Dermis microvascular lymphatic vessel endothelial cell (primary cell): Measurements from ENCODE around the gene PGM2. TPM values are rescaled to one million over a fixed set of nuclear protein-coding genes. Genes with fewer than 3 reads are reported as not detected.
"Not testable (repeated sequence)": the region's sequence is repeated elsewhere in the genome, so short reads cannot be mapped to it uniquely, and the experiment has no call there.

ENCODE experiments used
- DNase-seq, 2 donors: peaks; one replicate each; pipeline versions ENCODE4 v3.0.0 to v3.0.0-alpha.2; 2010; ENCODE audit warnings: low read depth in 2 of 2
- total RNA-seq: library from RNA; depleted of rRNA; stranded (reverse); fragments of >200 nt; gene quantifications from 2 replicates; pipeline ENCODE4 v1.2.1, GENCODE V29; 2014

Gene PGM2
- 28.2 and 29.5 TPM in 2 replicates for total RNA-seq

DNA sequence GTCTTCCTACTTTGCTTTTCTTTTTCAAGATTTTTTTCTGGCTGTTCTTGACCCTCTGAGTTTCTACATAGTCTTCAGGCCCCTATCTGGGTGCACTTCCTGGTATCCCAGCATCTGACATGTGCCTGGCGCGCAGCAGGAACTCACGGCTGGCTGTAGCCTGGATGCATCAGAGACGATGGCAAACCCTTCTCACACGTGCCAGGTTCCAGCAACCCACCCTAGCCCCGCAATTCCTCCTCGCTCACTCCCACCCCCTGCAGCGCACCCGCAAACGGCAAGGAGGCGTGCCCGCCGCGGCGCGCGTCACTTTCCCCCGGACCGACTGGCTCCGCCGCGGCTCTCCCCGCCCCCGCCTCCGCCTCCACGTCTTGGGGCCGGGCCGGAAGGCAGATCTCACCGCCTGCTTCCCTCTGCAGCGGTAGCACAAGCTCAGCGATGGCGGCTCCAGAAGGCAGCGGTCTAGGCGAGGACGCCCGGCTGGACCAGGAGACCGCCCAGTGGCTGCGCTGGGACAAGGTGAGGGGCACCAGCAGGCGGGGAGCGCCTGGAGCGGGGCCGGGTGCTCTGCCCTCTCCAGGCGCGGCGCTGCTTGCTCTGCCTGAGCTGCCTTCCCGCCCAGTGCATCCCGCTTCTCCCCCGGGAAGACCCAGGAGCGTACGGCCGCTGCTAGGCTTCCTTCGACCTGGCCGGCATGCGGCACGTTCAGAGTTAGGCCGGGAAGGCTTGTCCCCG, at the start of gene PGM2:
Gene PGM2, plus strand, starts transcription at position 392 of the 735 bp plus-strand sequence. Its CDS starts 47 bp downstream, at position 439.
- peak; percentile 37 to 88 for DNase-seq

DNA sequence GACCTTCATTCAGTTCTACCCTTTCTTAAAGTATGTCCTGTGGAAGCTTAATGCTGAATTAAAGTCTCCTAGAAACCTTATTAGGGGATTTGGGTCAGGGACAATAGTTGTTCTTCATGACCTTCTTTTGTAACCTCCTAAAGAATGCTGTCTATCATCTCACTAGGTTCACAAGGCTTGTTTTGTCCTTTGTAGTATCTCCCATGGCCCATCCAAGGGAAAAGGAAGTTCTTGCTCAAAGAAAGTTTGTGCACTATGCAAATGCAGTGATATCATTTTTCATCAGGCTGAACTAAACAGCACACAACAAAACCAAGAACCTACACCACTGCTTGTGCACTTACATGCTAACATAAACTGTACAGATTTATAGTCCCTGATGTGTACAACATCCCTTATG, 46.6 kb upstream of the PGM2 start:
- no peak for DNase-seq

DNA sequence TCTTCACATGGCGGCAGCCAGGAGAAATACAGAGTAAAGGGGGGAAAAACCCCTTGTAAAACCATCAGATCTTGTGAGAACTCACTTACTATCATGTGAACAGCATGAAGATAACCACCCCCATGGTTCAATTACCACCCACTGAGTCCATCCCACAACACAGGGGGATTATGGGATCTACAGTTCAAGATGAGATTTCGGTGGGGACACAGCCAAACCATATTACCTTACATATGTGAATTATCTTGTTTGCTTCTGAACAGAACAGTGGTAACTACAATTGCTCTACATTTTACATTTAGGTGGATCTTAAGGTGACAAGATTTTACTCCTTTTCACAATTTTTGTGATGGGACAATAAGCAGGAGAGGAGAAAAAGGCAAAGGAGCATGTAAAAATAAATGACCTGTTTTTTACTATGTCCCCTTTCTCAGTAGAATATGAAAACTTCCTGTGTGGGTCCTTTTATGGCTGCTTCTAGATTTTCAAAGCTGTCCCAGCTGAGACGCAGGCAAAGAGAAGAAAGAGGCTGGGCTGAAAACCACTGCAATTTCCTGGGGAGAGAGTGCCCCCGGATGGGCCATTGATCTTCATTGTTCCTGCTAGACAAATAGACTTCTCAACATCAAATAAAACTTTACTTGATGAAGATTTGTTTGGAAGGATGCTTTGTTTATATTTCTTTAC, 45.9 kb upstream of the PGM2 start:
- DNase-seq, result peak in 1 of 2 donors; percentile 4

- DNase-seq, result no peak
Observed at GRCh38 chr4:37781131-37781455, 45.4 kb upstream of the PGM2 start.

GRCh38 chr4:37786267-37786666, 40.2 kb upstream of the PGM2 start:
- DNase-seq, result not testable (repeated sequence)

DNA sequence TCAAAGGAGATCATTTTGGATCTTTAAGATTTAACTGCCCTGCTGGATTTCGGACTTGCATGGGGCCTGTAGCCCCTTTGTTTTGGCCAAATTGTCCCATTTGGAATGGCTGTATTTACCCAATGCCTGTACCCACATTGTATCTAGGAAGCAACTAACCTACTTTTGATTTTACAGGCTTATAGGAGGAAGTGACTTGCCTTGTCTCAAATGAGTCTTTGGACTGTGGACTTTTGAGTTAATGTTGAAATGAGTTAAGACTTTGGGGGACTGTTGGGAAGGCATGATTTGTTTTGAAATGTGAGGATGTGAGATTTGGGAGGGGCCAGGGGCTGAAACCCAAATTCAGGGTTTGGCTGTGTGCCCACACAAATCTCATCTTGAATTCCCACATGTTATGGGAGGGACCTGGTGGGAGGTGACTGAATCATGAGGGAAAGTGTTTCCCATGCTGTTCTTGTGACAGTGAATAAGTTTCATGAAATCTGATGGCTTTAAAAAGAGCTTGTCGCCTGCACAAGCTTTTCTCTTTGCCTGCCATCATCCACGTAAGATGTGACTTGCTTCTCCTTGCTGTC, 38.5 kb upstream of the PGM2 start:
- not testable (repeated sequence) for DNase-seq

DNA sequence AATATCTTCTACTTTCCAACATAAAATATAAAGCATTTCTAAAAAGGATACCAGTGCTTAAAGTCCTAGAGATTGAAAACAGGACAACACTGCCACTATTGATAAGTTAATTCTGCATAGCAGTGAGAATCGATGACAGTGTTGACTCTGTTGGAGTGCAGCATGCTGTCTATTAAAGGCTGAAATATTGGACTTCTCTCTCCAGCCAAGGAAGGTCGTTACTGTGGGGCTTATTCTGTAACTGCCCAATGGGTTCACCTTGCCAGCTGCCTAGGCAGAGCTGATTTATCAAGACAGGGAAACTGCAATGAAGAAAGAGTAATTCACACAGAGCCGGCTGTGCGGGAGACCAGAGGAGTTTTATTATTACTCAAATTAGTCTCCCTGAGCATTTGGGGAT, 37.7 kb upstream of the PGM2 start:
- DNase-seq, result no peak

DNA sequence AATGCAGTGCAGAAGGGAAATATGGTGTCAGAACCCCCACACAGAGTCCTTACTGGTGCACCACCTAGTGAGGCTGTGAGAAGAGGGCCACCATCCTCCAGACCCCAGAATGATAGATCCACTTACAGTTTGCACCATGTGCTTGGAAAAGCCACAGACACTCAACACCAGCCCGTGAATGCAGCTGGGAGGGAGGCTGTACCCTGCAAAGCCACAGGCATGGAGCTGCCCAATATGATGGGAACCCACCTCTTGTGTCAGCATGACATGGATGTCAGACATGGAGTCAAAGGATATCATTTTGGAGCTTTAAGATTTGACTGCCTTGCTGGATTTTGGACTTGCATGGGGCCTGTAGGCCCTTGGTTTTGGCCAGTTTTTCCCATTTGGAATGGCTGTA, 34.2 kb upstream of the PGM2 start:
- DNase-seq, result no peak

- peak in 1 of 2 donors; percentile 28 for DNase-seq
Observed at GRCh38 chr4:37793562-37793961, 32.9 kb upstream of the PGM2 start.

DNA sequence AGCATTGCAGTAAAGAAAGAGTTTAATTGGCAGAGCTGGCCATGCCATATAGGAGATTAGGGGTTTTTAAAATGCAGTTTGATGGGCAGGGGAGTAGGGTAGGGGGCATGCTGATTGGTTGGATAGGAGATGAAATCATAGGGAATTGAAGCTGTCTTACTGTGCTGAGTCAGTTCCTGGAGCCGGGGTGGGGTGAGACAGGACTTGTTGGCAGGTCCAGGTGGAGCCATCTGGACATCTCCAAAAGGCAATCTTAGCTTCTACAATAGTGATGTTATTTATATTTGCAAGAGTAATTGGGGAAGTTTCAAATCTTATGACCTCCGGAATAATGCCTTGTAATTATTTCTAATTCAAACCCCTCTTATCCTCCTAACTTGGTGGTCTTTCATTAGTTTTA, 32.4 kb upstream of the PGM2 start:
- DNase-seq, result no peak

DNA sequence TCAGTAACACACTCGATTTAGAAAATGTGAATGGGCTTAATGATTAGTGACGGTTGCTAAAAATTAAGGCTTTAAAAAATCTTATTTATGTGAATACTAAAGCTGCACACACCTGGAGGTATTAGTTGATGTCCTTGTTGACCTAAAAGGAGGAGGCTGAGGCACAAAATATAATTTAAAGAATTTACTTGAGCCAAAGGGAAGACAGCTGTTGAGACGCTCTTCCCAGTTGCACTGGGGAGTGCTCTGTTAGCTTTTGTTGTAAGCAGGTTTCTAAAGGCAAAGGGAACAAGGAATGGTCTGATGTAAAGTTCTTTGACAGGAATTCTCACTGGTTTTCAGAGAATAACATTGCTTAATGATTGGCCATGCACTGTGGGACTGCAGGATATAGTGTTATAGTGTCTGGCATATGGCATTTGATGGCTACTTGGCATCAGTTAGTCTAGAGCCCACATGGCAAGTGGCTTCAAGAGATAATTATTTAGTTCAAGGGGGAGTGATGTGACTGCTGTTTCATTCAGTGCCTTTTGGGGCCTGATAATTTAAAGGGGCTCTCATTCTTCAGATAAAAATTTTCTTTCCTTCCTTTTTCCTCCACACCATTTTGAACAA, 30.8 kb upstream of the PGM2 start:
- no peak for DNase-seq

DNA sequence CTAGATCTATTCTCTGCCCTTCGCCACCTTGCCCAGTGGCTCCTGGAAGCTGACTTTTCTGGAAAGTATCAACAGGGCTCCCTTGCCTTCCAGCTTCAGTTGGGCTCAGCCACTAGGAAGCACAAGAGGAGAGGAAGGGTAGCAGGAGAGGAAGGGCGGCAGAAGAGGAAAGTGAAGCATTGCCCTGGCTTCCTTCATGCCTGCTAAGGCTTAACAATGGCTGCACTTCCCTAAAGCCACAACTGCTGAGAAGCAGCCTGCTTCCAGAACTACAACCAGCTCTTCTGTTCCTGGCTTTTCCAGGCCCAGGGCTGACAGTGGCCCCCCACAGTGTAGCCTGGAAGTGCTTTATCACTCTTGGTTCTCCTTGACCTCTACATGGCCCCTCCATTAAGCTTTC, 29.1 kb upstream of the PGM2 start:
- no peak for DNase-seq

GRCh38 chr4:37797923-37798322, 28.6 kb upstream of the PGM2 start:
- DNase-seq, result no peak

- no peak for DNase-seq
Observed at GRCh38 chr4:37798616-37799015, 27.9 kb upstream of the PGM2 start.

- no peak for DNase-seq
Observed at GRCh38 chr4:37799941-37800554, 26.4 kb upstream of the PGM2 start.

GRCh38 chr4:37802068-37802666, 24.3 kb upstream of the PGM2 start:
- DNase-seq, result peak; percentile 65 to 73

DNA sequence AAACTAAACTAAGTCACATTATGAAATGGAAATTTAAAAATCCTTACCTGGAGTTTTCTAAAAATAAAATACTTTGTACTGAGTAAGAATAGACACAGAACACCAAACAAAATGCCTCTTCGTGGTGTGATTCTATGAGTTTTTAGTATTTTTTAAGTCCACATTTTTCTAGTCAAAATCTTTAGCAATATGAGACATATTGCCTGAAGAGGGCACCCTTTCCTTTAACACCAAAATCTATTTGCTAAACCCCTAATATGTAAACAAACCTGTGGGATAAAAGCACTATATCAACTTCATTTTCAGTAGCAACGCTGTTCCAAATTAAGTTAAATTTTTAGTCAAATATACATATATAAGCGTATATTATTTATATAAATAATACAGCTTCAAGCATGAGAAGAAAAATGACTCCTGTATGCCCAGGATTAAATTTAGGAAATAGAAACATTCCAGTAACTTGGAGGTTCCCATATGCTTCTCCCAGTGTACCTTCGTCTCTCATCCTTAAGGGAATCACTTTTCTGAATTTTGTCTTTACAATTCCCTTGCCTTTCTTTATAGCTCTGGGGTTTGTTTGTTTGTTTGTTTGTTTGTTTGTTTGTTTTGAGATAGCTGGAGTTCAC, 23.0 kb upstream of the PGM2 start:
- peak; percentile 55 to 74 for DNase-seq

GRCh38 chr4:37805091-37805490, 21.4 kb upstream of the PGM2 start:
- no peak for DNase-seq

DNA sequence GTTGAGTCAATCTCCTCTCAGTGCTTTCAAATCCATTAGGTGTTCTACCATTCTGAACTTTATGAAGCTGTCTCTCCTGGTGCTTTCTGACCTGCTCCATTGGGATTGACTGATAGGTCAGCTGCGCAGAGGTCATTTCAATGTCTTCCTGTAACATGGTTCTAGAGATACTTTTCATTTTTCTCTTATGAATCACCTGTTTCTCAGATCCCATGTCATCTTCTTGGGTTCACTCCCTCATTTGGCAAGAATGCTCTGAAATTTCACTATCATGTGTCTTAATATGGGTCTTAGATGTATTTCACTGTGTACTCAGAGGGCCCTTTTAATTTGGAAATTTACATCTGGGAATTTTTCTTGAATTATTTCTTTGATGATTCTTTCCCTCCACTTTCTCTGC, 13.8 kb upstream of the PGM2 start:
- peak in 1 of 2 donors; percentile 49 for DNase-seq

- DNase-seq, result peak in 1 of 2 donors; percentile 17
Observed at GRCh38 chr4:37815591-37815990, 10.9 kb upstream of the PGM2 start.

DNA sequence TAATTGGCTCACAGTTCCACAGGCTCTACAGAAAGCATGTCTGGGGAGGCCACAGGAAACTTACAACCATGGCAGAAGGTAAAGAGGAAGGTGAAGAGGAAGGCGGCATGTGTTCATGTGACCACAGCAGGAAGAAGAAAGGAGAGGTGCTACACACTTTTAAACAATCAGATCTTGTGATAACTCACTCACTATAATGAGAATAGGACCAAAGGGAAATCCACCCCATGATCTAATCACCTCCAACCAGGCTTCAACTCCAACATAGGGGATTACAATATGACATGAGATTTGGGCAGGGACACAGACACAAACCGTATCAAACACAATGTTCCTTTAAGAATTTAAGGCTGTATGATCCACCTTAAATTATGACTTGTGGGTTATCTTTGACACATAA, 10.5 kb upstream of the PGM2 start:
- peak in 1 of 2 donors; percentile 11 for DNase-seq
